Sigmoid colon (tissue), 4 donors: Measurements from ENCODE around the gene SLC45A3.

Experiments
- EP300 ChIP-seq, 4 donors: sonication (generic); formaldehyde crosslinking; IDR thresholded peaks; one replicate each; pipeline ENCODE4 v1.6.1; 2017; ENCODE audit warnings: antibody characterized with exemption in 4 of 4
- POLR2A ChIP-seq, 2 donors: fragments of 450-650 bp; IDR thresholded peaks; one replicate each; pipeline ENCODE4 v1.6.1; 2016; ENCODE audit warnings: antibody characterized with exemption in 2 of 2, mild to moderate bottlenecking in 2 of 2, moderate library complexity in 2 of 2
- TF ChIP-seq, protein P1 (sequence below), 4 experiments: fragments of 450-650 bp in 3 of 4; fragments of 200-600 bp in 1 of 4; IDR thresholded peaks; one replicate each; pipeline ENCODE4 v1.5.1; 2016 to 2019; ENCODE audit warnings: antibody characterized with exemption in 4 of 4, mild to moderate bottlenecking in 3 of 4, moderate library complexity in 2 of 4

DNA sequence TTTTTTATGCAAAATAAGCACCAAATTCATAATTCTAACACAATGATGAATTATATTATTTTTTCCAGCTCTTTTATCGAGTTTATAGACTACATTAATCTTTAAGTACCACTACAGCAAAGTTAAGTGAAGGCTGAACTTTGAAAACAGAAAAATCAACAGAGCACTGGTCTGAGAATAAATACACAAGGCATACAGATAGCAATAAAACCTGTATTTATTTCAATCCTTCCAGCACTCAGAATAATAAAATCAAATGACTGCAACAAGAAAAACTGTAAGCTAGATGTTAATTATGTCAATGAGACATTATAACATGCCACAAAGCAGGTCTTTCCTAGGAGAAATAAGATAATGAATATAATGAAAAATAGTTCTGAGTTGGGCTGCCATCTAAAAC lies 45.2 kb upstream of the SLC45A3 start:
- TF ChIP-seq, protein P1, sequence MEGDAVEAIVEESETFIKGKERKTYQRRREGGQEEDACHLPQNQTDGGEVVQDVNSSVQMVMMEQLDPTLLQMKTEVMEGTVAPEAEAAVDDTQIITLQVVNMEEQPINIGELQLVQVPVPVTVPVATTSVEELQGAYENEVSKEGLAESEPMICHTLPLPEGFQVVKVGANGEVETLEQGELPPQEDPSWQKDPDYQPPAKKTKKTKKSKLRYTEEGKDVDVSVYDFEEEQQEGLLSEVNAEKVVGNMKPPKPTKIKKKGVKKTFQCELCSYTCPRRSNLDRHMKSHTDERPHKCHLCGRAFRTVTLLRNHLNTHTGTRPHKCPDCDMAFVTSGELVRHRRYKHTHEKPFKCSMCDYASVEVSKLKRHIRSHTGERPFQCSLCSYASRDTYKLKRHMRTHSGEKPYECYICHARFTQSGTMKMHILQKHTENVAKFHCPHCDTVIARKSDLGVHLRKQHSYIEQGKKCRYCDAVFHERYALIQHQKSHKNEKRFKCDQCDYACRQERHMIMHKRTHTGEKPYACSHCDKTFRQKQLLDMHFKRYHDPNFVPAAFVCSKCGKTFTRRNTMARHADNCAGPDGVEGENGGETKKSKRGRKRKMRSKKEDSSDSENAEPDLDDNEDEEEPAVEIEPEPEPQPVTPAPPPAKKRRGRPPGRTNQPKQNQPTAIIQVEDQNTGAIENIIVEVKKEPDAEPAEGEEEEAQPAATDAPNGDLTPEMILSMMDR (IDR thresholded peaks at IDR 0.05) = no peak
- TF ChIP-seq EP300 (IDR thresholded peaks at IDR 0.05) (no peak), POLR2A (IDR thresholded peaks at IDR 0.05) (no peak)
